H1 (cell line): Measurements from ENCODE around the gene ASMTL. TPM values are rescaled to one million over a fixed set of nuclear protein-coding genes. Genes with fewer than 3 reads are reported as not detected.

Experiments used
- ASH2L ChIP-seq: fragments of 200-600, 300-600 bp; sonication (generic); IDR thresholded peaks from one replicate; pipeline ENCODE4 v1.7.1; 2017; ENCODE audit warnings: low read length
- ATF3 ChIP-seq: IDR thresholded peaks from 2 replicates; pipeline ENCODE4 v1.6.1; 2011; ENCODE audit warnings: low read depth, mild to moderate bottlenecking, low read length; ENCODE audit not compliant: insufficient read depth
- BACH1 ChIP-seq: IDR thresholded peaks from 2 replicates; pipeline ENCODE4 v1.6.1; 2012; ENCODE audit warnings: low read length, improper control_type of control experiment
- CEBPB ChIP-seq: IDR thresholded peaks from 2 replicates; pipeline ENCODE4 v1.6.1; 2012; ENCODE audit warnings: low read depth, low read length
- CHD1 ChIP-seq: IDR thresholded peaks from 2 replicates; pipeline ENCODE4 v1.6.1; 2012; ENCODE audit warnings: low read depth, low read length, improper control_type of control experiment
- CHD2 ChIP-seq: IDR thresholded peaks from 2 replicates; pipeline ENCODE4 v1.6.1; 2012; ENCODE audit warnings: low read length, improper control_type of control experiment
- CREB1 ChIP-seq: IDR thresholded peaks from 2 replicates; pipeline ENCODE4 v1.6.1; 2012; ENCODE audit warnings: inconsistent platforms
- CTBP2 ChIP-seq: IDR thresholded peaks from 2 replicates; pipeline ENCODE4 v1.7.0; 2011; ENCODE audit warnings: borderline replicate concordance, mild to moderate bottlenecking, moderate library complexity, mixed read lengths, low read length; ENCODE audit not compliant: insufficient read depth, insufficient read length
- EGR1 ChIP-seq: IDR thresholded peaks from 2 replicates; pipeline ENCODE4 v1.6.1; 2011; ENCODE audit warnings: low read depth, low read length, borderline replicate concordance
- GABPA ChIP-seq: IDR thresholded peaks from 2 replicates; pipeline ENCODE4 v1.6.1; 2011; ENCODE audit warnings: mild to moderate bottlenecking, low read length, moderate library complexity, borderline replicate concordance; ENCODE audit not compliant: insufficient read depth
- GTF2F1 ChIP-seq: IDR thresholded peaks from 2 replicates; pipeline ENCODE4 v1.6.1; 2012; ENCODE audit warnings: low read depth, low read length, improper control_type of control experiment, borderline replicate concordance
- HDAC2 ChIP-seq, 2 experiments: fragments of 300-600 bp in 1 of 2; sonication (generic) in 1 of 2; IDR thresholded peaks; 2 replicates each; pipeline ENCODE4 v1.6.1; 2011 to 2012; ENCODE audit warnings: low read depth in 2 of 2, low read length in 2 of 2, mild to moderate bottlenecking in 2 of 2, moderate library complexity in 2 of 2, borderline replicate concordance in 1 of 2, inconsistent platforms in 1 of 2
- KDM1A ChIP-seq: fragments of 200-600, 300-600 bp; sonication (generic); IDR thresholded peaks from 2 replicates; pipeline ENCODE4 v1.7.1; 2016; ENCODE audit warnings: mild to moderate bottlenecking, low read length, borderline replicate concordance
- NRF1 ChIP-seq: IDR thresholded peaks from 2 replicates; pipeline ENCODE4 v1.6.1; 2011; ENCODE audit warnings: mild to moderate bottlenecking, low read depth, low read length, improper control_type of control experiment
- POLR2A ChIP-seq, 2 experiments: IDR thresholded peaks; 1 replicate in 1 of 2; 2 replicates in 1 of 2; pipeline ENCODE4 v1.6.1; 2011; ENCODE audit warnings: low read depth in 2 of 2, low read length in 2 of 2, mild to moderate bottlenecking in 2 of 2; ENCODE audit errors: control extremely low read depth in 1 of 2
- RBBP5 ChIP-seq: IDR thresholded peaks from 2 replicates; pipeline ENCODE4 v1.7.1; 2012; ENCODE audit warnings: low read depth, mild to moderate bottlenecking, inconsistent platforms, low read length, moderate library complexity, borderline replicate concordance
- RFX5 ChIP-seq: IDR thresholded peaks from 2 replicates; pipeline ENCODE4 v1.6.1; 2011; ENCODE audit warnings: low read depth, low read length, improper control_type of control experiment, borderline replicate concordance
- RNF2 ChIP-seq: fragments of 200-900, 300-1000 bp; sonication (generic); IDR thresholded peaks from 2 replicates; pipeline ENCODE4 v1.7.1; 2016; ENCODE audit warnings: borderline replicate concordance, low read depth, mild to moderate bottlenecking, antibody characterized with exemption, low read length; ENCODE audit not compliant: poor library complexity, severe bottlenecking; ENCODE audit errors: missing control alignments
- SIN3A ChIP-seq, 2 experiments: IDR thresholded peaks in 1 of 2; conservative IDR thresholded peaks in 1 of 2; 2 replicates each; pipeline ENCODE4 v1.6.1; 2011 to 2012; ENCODE audit warnings: low read length in 2 of 2, improper control_type of control experiment in 1 of 2, low read depth in 1 of 2, mild to moderate bottlenecking in 1 of 2
- SP1 ChIP-seq: IDR thresholded peaks from 2 replicates; pipeline ENCODE4 v1.6.1; 2011; ENCODE audit warnings: low read depth, low read length
- SP4 ChIP-seq: IDR thresholded peaks from 2 replicates; pipeline ENCODE4 v1.6.1; 2012; ENCODE audit warnings: low read length, inconsistent platforms
- TBP ChIP-seq: IDR thresholded peaks from 2 replicates; pipeline ENCODE4 v1.6.1; 2011; ENCODE audit warnings: low read depth, low read length, improper control_type of control experiment
- USF2 ChIP-seq: IDR thresholded peaks from 2 replicates; pipeline ENCODE4 v1.6.1; 2011; ENCODE audit warnings: low read length, improper control_type of control experiment
- polyA plus RNA-seq, 7 experiments: library from polyadenylated mRNA; depleted of rRNA in 3 of 7; stranded (reverse) in 5 of 7; unstranded in 2 of 7; fragments of >200 nt in 5 of 7; fragments of 200-250 nt in 2 of 7; gene quantifications; 1 replicate in 5 of 7; 2 replicates in 1 of 7; 4 replicates in 1 of 7; pipeline versions ENCODE4 v1.2.1 to v1.2.3, GENCODE V29; 2011 to 2013; ENCODE audit warnings: missing spikeins in 2 of 7, mixed read lengths in 2 of 7
- total RNA-seq: library from RNA; stranded (reverse); fragmentation: NEBNext Ultra II Directional; extraction: Animal tissue kit (Norgen Biotek cat#: 25700); gene quantifications from 2 replicates; pipeline ENCODE4 v1.2.1, GENCODE V29; 2021

ASMTL gene
- total and polyA plus RNA-seq, 2 of the 8 experiments (the other 6 are each of a cell fraction or from before 2014, with no cell fraction given), result 75.6 to 81.4 TPM

- TF ChIP-seq KDM1A (no peak), RBBP5 (no peak; the same call in 1 of the 2 replicates), USF2 (peak; percentile 96), ASH2L (peak; percentile 18), CREB1 (peak; percentile 55), HDAC2 (IDR thresholded peaks at IDR 0.05; ENCODE audit: borderline replicate concordance in 1 of 2, low read depth in 2 of 2, low read length in 2 of 2) (peak in 1 of 2 experiments; percentile 14; a peak in 1 of 4 replicates), TBP (peak; percentile 93), CHD1 (0 out of 2 replicates have a peak, but pooled peaks have one; percentile 50), CTBP2 (no peak), SP4 (no peak), CEBPB (no peak), ATF3 (peak; percentile 84), NRF1 (peak; percentile 15; the same call in 1 of the 2 replicates), RFX5 (no peak), SIN3A (conservative IDR thresholded peaks at IDR 0.05 in 1 of 2, IDR thresholded peaks at IDR 0.05 in 1 of 2; ENCODE audit: low read depth in 1 of 2, low read length in 2 of 2) (no peak), EGR1 (peak; percentile 99), GABPA (peak; percentile 74), CHD2 (no peak), POLR2A (IDR thresholded peaks at IDR 0.05; ENCODE audit: control extremely low read depth in 1 of 2, low read depth in 2 of 2, low read length in 2 of 2) (peak in 1 of 2 experiments; percentile 94; a peak in 2 of 3 replicates), RNF2 (no peak), SP1 (peak; percentile 83; the same call in 1 of the 2 replicates), GTF2F1 (peak; percentile 77; the same call in 1 of the 2 replicates), BACH1 (peak; percentile 70)
Measured at GRCh38 chrX:1391707-1392375, 60.9 kb downstream of the ASMTL start, which contains the start of gene SLC25A6 (continued).
